ENCODE results near the gene ZNF583.

The ZNF583 gene

GRCh38 chr19:56476093-56476492 lies 72.0 kb downstream of the ZNF583 start:
- DNase-seq: no peak
